Adipose tissue (tissue), 3 donors: Measurements from ENCODE around the gene FSD1. TPM values are rescaled to one million over a fixed set of nuclear protein-coding genes. Genes with fewer than 3 reads are reported as not detected.
"Not testable (repeated sequence)": the region's sequence is repeated elsewhere in the genome, so short reads cannot be mapped to it uniquely, and the experiment has no call there.

Experiments
- H3K27ac ChIP-seq: one replicate; pipeline ENCODE4 v1.5.1; 2013; ENCODE audit warnings: low read depth, low read length
- WGBS, 3 donors: extraction: QIAGEN DNeasy Blood & Tissue Kit; methylation state at CpG; one replicate each; pipeline ENCODE4 v1.1.7; 2013; 5-methylcytosine and 5-hydroxymethylcytosine counted together
- polyA plus RNA-seq, 3 donors: library from polyadenylated mRNA; stranded (reverse); fragments of 200-250 nt; gene quantifications; one replicate each; pipeline ENCODE4 v1.2.3, GENCODE V29; 2013
- donor health status: healthy with polysubstance abuse.
- donor health status: Bipolar disorder and iron deficiency.
- donor health status: healthy.

FSD1 gene
- polyA plus RNA-seq, 3 donors = 0.12 TPM; not detected in 1

DNA sequence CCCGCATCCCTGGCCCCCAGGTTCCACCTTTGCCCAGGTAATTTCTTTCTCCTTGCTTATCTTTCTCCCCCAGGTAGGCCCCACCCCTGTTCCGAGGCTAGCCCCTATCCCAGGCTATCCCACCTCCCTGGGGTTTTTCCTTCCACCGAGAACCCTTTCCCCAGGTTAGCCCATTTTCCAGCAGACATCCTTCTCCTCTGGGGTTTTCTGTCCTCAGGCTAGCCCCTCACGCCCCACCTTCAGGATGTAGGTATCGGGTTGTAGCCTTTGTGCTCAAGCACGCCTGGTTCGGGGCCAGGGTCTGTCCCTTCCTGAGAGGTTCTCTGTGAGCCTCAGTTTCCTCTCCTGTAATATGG lies 837 bp downstream of the FSD1 start:
- no peak overlapping the region for H3K27ac ChIP-seq
- 61 to 76% (median 73%) methylated on average over 7 of the region's 7 CpGs for WGBS, 3 donors

DNA sequence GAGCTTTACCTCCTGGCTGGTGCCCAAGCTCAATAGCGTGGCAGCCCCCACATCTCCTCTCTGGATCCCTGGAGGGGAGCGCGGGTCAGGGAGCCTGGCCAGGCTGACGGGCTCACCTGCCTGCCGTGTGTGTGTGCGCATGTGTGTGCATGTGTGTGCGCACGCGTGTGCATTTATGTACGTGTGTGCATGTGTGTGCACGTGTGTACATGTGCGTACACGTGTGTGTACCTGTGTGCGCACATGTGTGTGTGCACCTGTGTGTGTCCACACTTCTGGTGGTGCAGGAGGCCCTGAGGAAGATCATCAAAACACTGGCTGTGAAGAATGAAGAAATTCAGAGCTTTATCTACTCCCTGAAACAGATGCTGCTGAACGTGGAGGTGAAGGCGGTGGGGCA lies 1.3 kb downstream of the FSD1 start:
- 71 to 82% (median 81%) methylated on average over 16 of the region's 16 CpGs for WGBS, 3 donors
- H3K27ac ChIP-seq = no peak overlapping the region

DNA sequence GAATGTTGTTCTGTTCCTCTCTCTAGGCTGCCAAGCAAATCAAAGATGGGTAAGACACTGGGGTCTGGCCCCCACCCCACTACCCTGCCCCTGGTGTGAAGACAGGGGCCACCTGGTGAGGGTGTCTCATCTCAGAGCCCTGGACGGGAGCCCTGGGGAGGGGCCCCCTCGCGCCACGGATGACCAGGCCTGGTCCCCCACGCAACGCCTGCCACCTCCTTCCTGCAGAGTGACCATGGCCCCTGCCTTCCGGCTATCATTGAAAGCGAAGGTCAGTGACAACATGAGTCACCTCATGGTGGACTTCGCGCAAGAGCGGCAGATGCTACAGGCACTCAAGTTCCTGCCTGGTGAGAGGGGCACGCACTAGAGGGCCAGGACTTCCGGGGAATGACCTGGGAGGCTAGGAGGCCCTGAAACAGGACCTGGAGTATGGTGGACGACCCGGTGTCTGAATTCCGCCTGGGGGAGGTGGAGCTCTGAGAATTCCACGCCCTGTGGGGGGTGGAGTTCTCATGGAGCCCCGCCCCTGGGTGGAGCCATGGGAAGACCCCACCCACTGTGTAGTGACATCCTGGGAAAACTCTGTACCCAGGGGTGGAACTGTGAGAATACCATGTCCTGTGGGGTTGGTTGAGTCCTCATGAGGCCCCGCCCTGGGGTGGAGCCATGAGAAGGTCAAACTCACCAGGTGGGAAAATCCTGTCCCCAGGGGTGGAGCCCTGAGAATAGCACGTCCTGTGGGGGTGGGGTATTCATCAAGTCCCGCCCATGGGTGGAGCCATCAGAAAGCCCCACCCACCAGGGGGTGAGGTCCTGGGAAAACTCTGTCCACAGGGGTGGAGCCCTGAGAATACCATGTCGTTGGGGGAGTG lies 6.1 kb downstream of the FSD1 start:
- WGBS, 3 donors = 82 to 90% (median 88%) methylated on average over 22 of the region's 22 CpGs
- H3K27ac ChIP-seq = no peak overlapping the region

DNA sequence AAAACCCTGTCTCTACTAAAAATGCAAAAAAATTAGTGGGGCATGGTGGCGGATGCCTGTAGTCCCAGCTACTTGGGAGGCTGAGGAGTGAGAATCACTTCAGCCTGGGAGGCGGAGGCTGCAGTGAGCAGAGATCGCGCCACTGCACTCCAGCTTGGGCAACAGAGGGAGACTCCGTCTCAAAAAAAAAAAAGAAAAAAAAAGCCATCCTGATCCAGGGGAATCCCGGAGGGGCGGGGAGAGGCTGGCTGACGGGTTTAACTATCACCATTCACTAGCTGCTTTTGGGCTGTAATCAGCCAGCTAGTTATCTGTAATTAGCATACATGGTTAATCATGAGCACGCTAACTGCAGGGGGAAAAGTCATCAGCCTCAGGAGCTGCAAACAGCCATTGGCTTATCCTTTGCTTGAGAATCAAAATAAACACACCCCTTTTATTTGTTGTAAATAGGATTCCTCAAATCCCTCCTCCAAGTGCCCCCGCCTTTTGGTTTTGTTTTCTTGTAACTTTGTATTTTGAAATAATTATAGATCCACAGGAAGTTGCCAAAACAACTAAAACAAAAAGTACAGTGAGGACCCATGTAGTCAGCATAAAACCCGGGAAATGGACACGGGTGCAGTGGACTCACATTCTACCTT lies 9.6 kb downstream of the FSD1 start:
- H3K27ac ChIP-seq = no peak overlapping the region
- WGBS, 3 donors = 32 to 51% (median 39%) methylated on average over 12 of the region's 12 CpGs

DNA sequence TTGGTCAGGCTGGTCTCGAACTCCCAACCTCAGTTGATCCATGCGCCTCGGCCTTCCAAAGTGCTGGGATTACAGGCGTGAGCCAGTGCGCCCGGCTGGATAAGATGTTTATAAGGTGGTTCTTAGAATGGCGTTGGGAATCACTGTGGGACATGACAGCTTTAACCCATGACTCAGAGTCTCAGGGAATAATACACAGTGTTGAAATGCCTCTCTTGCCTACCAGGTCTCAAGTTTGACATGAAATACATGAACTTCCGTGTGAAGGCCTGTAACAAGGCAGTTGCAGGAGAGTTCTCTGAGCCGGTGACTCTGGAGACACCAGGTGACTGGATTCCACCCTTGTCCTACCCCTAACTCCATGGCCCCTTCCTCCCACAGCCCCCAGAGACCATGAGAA lies 12.6 kb downstream of the FSD1 start:
- WGBS, 3 donors = 88 to 90% (median 89%) methylated on average over 9 of the region's 9 CpGs
- H3K27ac ChIP-seq = no peak overlapping the region

DNA sequence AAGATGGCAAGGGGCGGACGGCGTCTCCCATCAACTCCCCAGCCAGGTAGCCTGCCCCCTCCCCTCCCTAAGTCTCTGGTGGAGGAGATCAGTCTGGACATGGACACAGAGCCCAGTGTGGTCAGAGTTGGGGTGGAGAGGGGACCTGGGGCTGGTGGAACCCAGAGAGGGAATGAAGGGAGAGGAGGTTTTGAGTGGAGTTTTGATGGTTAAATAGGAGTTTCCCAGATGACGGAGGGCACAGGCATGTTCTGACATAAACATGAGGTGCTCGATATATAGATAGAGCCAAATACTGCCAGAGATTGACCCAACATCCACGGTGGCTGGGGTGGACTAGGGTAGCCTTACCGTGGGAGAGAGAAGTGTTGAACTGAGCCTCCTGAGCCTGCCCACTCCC lies 14.1 kb downstream of the FSD1 start:
- 90 to 94% (median 93%) methylated on average over 7 of the region's 7 CpGs for WGBS, 3 donors

DNA sequence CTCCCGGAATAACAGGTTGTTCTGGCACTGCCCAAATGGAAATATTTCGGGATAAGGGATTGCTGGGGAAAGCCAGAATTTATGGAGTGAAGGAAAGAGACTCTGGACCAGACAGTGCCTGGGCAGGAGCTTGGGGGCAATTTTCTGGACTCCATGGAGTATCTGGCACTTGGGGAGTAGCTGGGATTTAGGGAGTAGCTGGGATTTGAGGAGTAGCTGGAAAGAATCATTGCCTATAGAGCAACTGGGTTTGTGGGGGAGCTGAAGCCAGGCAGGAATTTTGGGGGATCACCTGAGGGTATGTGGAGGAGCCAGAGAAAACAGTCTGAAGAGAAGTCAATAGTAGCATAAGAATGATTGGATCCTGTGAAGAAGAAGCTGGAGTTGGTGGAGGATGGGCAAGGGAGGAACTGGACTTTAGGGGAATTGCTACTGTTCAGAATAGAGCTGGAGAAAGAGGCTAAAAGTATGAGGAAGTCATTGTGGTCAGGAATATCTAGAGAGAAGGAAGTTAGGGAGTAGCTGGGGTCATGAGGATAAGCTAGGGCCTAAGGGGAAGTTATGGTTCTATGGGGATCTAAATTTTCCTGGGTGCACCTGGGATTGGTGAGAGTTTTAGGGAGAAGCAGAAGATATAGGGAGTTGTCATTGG lies 14.8 kb downstream of the FSD1 start:
- H3K27ac ChIP-seq = no peak overlapping the region
- WGBS, 3 donors = 93 to 96% (median 93%) methylated on average over 2 of the region's 2 CpGs

More for the DNA sequence above, 14.1 kb downstream of the FSD1 start:
- no peak overlapping the region for H3K27ac ChIP-seq

DNA sequence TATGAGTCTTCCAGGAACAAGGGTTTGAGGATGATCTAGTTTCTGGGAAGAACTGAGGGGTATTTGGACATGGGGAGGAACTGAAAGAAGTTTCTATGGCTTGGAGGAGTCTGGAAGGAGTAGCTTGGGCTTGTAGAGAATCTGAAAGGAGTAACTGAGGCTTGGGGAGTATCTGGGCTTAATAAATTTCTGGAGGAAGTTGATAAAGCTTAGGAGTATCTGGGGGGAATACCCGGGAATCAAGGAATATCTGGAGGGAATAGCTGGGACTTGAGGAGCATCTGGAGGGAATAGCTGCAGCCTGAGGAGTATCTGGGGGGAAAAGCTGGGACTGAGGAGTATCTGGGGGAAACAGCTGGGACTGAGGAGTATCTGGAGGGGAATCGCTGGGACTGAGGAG lies 16.0 kb downstream of the FSD1 start:
- WGBS, 3 donors = 85 to 96% (median 96%) methylated on average over 2 of the region's 2 CpGs
- no peak overlapping the region for H3K27ac ChIP-seq

DNA sequence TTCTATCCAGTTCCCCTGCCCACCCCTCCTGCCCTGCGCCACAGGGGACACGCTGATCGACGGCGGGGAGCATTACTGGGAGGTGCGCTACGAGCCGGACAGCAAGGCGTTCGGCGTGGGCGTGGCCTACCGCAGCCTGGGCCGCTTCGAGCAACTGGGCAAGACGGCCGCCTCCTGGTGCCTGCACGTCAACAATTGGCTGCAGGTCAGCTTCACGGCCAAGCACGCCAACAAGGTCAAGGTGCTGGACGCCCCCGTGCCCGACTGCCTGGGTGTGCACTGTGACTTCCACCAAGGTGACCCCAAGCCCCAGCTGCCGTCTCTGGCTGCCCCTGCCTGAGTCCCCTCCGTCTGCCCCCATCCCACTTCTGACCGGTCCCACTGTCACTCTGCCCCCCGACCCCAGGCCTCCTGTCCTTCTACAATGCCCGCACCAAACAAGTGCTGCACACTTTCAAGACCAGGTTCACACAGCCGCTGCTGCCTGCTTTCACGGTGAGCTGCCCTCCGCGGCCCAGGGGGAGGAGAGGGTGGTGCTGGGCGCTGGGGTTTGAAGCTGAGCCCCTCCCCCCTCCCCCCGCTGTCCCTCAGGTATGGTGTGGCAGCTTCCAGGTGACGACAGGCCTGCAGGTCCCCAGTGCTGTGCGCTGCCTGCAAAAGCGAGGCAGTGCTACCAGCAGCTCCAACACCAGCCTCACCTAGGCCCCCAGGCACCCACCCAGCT lies 18.7 kb downstream of the FSD1 start:
- WGBS, 3 donors = 65 to 81% (median 79%) methylated on average over 36 to 37 of the region's 37 CpGs
- H3K27ac ChIP-seq = no peak overlapping the region

DNA sequence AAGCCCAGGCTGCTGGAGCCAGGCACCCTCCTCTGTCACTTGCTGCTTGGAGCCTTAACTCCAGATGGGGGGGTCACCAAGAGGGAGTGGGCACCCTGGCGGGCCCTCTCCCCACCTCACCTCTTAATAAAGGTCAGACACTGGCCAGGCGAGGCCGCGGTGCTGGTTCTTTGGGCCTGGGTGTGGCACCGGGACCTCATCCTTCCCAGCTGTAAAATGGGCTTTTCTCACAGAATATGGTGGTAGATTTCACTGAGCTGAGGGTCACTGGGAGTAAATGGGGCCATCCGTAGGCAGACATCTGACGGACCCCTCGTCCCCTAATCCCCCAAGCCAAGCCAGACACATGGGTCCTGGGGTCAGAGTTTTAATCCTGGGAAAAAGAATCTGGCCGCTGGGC lies 19.3 kb downstream of the FSD1 start:
- H3K27ac ChIP-seq = no peak overlapping the region
- 87 to 93% (median 92%) methylated on average over 9 of the region's 9 CpGs for WGBS, 3 donors

DNA sequence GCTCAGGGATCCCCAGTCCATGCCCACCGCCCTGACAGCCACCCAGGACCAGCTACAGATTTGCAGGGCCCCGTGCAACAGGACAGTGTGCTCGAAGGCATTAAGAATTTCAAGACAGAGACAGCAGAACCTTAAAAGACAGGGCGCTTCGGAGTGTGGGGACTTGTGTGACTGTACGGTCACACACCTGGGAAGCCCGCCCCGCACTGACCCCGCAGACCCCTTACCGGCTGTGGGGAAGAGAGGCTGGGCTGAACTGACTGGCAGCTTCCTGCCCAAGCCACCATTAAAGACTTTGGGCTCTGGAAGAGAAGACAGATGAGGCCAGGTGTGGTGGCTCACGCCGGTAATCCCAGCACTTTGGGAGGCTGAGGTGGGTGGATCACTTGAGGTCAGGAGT lies 19.8 kb downstream of the FSD1 start:
- H3K27ac ChIP-seq = no peak overlapping the region
- WGBS, 3 donors = 81 to 93% (median 84%) methylated on average over 12 of the region's 12 CpGs

DNA sequence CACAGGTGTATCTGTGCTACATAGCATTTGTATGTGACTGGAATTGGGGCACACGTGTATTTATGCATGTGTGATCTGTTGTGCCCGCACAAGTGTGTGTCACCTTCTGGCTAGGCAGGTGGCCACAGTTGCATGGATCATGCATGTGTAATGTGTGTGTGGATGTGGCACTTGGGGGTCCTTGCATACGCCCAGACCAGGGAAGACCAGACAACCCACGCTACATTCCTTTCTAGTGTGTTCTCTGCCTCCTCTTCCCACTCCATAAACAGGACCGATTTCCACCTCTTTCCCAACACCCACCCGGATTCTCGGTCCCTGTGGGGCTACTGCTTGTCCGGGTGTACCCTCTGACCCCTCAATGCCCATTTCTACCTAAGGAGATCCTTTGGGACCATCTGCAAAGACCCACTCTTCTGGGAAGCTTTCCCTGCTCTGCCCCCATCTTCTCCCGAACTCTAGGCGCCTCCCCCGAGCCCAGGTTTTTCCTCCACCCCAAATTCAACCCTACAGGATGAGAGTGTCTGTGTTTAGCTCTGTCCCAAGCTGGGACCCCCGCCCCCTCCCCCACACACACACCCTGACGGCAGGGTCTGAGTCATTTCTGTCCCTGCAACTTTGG lies 21.9 kb downstream of the FSD1 start:
- WGBS, 3 donors = 51 to 69% (median 60%) methylated on average over 13 of the region's 13 CpGs
- no peak overlapping the region for H3K27ac ChIP-seq

DNA sequence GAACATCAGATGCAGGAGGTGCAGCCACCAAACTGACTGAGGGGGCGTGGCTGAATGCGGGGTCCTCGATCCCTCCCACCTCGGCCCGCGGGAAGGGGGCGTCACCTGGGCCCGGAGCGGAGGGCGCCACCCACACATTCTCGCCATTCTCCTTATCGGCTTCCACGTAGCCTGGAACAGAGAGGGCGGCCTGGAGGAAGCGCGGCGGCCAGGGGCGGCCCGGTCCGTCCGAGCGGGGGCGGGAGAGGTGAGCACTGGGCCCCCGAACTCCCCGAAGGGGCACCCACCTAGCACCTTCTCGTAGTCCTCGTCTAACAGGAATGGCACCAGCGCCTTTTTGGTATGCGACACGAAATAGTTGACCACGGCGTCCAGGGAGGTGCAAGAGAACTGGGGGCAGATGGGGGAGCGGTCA lies 22.4 kb downstream of the FSD1 start:
- no peak overlapping the region for H3K27ac ChIP-seq
- WGBS, 3 donors = 6 to 31% (median 11%) methylated on average over 31 to 33 of the region's 33 CpGs

DNA sequence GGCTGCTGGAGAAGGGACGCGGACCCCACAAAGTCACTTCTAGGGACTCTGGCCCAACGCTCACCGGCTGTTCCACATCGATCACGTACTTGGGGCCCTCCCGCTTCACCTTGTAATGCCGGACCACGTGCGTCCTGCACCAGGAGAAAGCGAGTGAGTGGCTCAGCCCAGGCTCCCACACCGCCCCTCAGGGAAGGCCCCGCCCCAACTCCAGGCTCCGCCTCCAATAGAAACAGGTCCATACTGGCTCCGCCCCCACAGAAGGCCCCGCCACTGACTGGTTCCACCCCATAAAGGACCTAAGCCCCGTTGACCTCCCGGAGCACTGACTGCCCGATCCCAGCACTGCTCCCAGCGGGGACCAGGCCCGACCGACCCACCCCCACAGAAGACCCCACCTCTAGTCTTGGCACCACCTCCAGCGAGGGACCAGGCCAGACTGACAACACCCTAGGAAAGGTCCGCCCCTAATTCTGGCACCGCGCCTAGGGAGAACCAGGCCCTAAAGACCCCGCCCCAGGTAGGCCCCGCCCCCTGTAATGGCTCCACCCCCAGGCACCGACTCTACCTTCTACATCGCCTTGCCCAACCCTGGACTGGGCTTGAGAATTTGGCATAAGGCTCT lies 23.0 kb downstream of the FSD1 start:
- H3K27ac ChIP-seq = no peak overlapping the region
- WGBS, 3 donors = 4 to 8% (median 6%) methylated on average over 27 to 30 of the region's 30 CpGs

DNA sequence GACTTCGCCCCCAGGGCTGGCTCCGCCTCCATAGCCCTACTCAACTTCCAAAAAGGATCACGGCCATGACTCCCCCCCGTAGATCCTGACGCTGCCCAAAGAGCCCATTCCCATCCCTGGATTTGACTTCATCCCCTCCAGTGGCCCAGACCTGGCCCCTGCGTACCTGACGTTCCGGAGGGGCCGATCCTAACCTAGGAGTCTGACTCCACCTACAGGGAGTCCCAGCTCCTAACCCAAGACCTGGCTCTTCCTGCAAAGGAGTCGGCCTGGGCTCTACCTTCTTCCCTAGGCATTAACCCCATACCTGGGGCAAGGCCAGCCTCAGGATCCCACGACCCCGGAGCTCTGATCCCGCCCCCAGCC lies 23.5 kb downstream of the FSD1 start:
- 8 to 14% (median 13%) methylated on average over 13 of the region's 13 CpGs for WGBS, 3 donors
- H3K27ac ChIP-seq = no peak overlapping the region

DNA sequence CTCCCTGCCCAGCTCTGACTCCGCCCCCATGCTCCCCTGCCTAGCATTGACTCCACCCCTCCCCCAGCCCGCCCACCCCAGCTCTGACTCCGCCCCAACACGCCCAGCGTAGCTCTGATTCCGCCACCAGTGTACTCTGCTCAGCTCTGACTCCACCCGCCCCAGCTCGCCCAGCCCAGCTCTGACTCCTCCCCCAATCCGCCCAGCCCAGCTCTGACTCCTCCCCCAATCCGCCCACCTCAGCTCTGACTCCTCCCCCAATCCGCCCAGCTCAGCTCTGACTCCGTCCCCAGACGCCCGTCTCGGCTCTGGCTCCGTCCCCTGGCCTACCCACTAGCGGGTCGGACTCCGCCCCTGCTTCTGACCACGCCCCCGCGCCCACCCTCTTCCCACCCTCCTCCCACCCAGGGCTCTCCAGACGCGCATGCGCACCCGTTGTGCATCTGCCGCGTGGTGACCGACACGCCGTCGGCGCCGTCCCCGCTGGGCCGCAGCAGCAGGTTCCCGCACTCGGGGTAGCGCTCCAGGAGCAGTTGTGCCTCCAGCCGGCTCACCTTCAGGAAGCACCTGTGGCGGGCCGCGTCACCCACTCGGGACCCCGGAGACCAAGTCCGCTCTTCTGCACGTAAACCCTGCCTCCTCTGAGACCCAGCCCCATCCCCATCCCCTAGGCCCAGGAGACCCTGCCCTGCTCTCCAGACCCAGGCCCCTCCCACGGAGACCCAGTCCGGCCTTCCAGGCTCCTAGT lies 24.0 kb downstream of the FSD1 start:
- 2 to 4% (median 3%) methylated on average over 43 to 49 of the region's 49 CpGs for WGBS, 3 donors
- no peak overlapping the region for H3K27ac ChIP-seq

DNA sequence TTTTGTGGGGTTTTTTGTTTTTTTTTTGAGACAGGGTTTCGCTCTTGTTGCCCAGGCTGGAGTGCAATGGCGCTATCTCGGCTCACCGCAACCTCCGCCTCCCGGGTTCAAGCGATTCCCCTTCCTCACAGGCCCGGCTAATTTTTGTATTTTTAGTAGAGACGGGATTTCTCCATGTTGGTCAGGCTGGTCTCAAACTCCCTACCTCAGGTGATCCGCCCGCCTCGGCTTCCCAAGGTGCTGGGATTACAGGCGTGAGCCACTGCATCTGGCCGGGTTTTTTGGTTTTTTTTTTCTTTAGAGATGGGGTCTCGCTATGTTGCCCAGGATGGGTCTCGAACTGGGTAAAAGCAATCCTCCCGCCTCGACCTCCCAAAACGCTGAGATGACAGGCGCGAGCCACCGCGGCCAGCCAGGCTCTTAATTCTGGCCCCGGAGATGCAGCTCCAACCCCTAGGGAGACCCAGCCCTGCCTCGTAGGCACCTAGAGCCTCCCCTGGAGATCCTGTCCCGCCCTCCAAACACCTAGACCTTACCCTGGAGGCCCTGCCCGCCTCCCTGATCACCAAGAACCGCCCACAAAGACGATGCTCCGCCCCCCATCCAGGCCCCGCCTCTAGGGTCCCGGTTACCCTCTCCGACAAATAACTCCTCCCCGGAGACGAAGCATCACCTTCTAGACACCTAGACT lies 24.7 kb downstream of the FSD1 start:
- not testable (repeated sequence) for H3K27ac ChIP-seq
- 36 to 47% (median 44%) methylated on average over 35 of the region's 35 CpGs for WGBS, 3 donors
